ENCODE results near the gene TNFRSF4.
A peak's percentile ranks its signal among the peaks of the same experiment; 100 is the strongest.
"Not testable (repeated sequence)": the region's sequence is repeated elsewhere in the genome, so short reads cannot be mapped to it uniquely, and the experiment has no call there.

TNFRSF4 gene

DNA sequence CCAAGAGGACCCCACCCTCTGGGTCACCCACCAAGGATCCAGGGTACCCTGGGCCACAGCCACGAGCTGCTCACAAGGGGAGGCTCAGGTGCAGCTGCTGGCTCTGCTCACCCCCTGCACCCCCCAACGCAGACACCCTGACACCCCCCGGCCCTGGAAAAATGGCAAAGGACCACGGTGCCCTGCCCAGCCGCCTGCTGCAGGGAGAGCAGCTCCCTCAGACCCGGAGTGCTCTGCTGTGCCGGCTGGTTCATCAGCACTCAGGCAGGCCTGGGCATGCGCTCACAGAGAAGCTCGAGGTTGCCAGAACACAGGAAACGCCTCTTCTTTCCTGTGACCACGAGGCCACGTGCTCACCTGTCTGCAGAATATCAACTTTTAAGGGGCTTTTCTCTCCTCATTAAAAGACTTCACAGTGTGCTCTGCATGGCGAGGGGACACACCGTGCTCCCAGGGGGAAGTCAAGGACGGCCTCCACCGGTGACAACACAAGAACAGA, 36.9 kb upstream of the TNFRSF4 start:
- H3K9me3 ChIP-seq (ENCODE audit: severe bottlenecking), result no peaks in the 10 kb centered on the region
- peak overlapping the region; percentile 44 for H3K27ac ChIP-seq (ENCODE audit: poor library complexity, severe bottlenecking)
- H3K4me3 ChIP-seq (ENCODE audit: severe bottlenecking), result no peak overlapping the region
- peaks cover 10% of the 10 kb centered on the region for H3K4me1 ChIP-seq (ENCODE audit: insufficient read depth, poor library complexity, severe bottlenecking)
- TF ChIP-seq, protein P1, sequence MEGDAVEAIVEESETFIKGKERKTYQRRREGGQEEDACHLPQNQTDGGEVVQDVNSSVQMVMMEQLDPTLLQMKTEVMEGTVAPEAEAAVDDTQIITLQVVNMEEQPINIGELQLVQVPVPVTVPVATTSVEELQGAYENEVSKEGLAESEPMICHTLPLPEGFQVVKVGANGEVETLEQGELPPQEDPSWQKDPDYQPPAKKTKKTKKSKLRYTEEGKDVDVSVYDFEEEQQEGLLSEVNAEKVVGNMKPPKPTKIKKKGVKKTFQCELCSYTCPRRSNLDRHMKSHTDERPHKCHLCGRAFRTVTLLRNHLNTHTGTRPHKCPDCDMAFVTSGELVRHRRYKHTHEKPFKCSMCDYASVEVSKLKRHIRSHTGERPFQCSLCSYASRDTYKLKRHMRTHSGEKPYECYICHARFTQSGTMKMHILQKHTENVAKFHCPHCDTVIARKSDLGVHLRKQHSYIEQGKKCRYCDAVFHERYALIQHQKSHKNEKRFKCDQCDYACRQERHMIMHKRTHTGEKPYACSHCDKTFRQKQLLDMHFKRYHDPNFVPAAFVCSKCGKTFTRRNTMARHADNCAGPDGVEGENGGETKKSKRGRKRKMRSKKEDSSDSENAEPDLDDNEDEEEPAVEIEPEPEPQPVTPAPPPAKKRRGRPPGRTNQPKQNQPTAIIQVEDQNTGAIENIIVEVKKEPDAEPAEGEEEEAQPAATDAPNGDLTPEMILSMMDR (IDR thresholded peaks at IDR 0.05; ENCODE audit: poor library complexity, severe bottlenecking), result no peak
- DNase-seq (ENCODE audit: low spot score) (no peak), ATAC-seq (ENCODE audit: low read depth) (peak; percentile 93)
- peaks cover 30% of the 10 kb centered on the region for H3K36me3 ChIP-seq (ENCODE audit: low read depth)
- H3K27me3 ChIP-seq (ENCODE audit: insufficient read depth, poor library complexity, severe bottlenecking), result no peaks in the 10 kb centered on the region

DNA sequence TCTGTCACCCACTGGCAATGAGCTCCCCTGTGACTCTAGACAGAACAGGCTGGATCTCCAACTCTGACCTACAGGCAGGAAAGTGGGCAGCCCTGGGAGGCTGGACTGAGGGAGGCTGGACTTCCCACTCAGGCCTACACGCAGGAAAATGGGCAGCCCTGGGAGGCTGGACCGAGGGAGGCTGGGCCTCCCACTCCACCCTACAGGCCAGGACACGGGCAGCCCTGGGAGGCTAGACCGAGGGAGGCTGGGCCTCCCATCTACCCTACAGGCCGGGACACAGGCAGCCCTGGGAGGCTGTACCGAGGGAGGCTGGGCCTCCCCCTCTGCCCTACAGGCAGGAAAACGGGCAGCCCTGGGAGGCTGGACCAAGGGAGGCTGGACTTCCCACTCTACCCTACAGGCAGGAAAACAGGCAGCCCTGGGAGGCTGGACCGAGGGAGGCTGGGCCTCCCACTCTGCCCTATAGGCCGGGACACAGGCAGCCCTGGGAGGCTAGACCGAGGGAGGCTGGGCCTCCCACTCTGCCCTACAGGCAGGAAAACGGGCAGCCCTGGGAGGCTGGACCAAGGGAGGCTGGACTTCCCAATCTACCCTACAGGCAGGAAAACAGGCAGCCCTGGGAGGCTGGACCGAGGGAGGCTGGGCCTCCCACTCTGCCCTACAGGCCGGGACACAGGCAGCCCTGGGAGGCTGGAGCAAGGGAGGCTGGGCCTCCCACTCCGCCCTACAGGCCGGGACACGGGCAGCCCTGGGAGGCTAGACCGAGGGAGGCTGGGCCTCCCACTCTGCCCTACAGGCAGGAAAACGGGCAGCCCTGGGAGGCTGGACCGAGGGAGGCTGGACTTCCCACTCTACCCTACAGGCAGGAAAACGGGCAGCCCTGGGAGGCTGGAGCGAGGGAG, 34.3 kb upstream of the TNFRSF4 start:
- H3K9me3 ChIP-seq (ENCODE audit: severe bottlenecking); H3K27ac ChIP-seq (ENCODE audit: poor library complexity, severe bottlenecking); H3K4me3 ChIP-seq (ENCODE audit: severe bottlenecking); ATAC-seq (ENCODE audit: low read depth); H3K27me3 ChIP-seq (ENCODE audit: insufficient read depth, poor library complexity, severe bottlenecking); DNase-seq (ENCODE audit: low spot score): not testable (repeated sequence)
- Histone ChIP-seq H3K4me1 (ENCODE audit: insufficient read depth, poor library complexity, severe bottlenecking) (peaks cover 10% of the 10 kb centered on the region), H3K36me3 (ENCODE audit: low read depth) (peaks cover 11% of the 10 kb centered on the region)

DNA sequence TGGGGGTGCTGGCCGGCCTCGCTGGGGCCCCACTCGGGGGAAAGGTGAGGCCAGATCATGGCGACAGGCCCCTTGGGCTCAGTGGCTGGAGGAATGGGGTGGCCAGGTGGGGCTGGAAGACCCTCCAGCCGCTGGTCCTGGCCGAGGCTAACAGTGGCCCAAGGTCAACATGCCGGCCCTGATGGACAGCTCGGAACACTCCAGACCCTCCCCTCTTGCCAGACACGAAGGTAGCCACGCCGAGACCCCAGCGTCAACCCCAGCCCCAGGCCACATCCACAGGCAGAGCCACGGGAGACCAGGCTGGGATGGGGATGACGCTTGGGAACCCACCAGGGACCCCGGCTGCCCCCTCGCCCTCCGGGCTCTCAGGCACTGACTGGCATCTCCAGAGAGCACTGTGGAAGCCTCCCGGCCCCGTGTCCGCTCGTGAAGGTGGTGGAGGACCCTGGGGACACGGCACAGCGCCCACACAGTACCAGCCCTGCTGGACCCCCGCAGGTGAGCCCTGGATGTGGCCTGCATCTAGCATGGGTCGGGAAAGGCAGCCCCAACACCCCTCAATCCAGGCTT, 33.5 kb upstream of the TNFRSF4 start:
- peaks cover 5% of the 10 kb centered on the region for H3K36me3 ChIP-seq (ENCODE audit: low read depth)
- H3K27me3 ChIP-seq (ENCODE audit: insufficient read depth, poor library complexity, severe bottlenecking), result no peaks in the 10 kb centered on the region
- no peak for ATAC-seq (ENCODE audit: low read depth)
- peaks cover 10% of the 10 kb centered on the region for H3K4me1 ChIP-seq (ENCODE audit: insufficient read depth, poor library complexity, severe bottlenecking)
- TF ChIP-seq, protein P1 (IDR thresholded peaks at IDR 0.05; ENCODE audit: poor library complexity, severe bottlenecking), result no peak
- DNase-seq (ENCODE audit: low spot score), result no peak
- no peak overlapping the region for H3K27ac ChIP-seq (ENCODE audit: poor library complexity, severe bottlenecking)
- no peak overlapping the region for H3K4me3 ChIP-seq (ENCODE audit: severe bottlenecking)
- no peaks in the 10 kb centered on the region for H3K9me3 ChIP-seq (ENCODE audit: severe bottlenecking)

DNA sequence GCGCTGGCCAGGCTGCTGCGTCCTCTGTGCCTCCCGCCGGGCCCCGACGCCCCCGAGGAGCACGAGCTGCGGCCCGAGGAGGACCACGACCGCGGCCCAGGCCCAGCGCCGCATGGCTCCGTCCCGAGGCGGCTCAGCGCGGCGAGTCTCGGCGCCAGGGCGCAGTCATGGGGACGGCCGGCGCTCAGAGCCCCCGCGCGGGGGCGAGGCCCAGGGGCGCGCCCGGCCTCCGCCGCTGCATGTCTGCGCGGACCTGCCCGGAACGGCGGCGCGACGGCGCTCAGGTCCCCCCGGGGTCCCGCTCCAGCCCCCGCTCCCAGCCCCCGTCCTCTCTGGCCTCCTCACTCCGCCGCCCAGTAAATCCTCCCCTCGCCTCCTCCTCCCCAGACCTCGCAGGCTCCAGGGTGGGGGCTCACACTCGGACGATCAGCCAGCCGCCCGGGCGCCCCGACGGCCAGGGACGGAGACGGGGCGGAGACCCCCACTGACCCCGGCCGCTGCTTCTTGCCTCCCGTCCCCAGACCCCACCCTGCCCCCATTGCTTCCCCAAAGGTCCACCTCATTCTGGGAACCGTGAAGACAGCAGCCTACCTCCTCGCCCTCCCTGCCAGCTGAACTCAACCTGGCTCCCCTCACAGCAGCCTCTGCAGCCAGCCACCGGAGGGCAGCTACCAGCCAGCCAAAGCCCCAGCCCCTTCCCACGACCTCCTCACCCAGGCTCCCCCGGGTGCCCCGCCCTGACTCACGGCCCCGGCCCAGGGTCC, 32.8 kb upstream of the TNFRSF4 start, which contains the start of gene C1QTNF12:
TSS of gene C1QTNF12 (minus strand) at position 146 of the 764 bp plus-strand sequence. CDS start at position 114, 32 bp downstream.
- TF ChIP-seq, protein P1 (IDR thresholded peaks at IDR 0.05; ENCODE audit: poor library complexity, severe bottlenecking), result no peak
- Histone ChIP-seq H3K4me1 (ENCODE audit: insufficient read depth, poor library complexity, severe bottlenecking) (peaks cover 10% of the 10 kb centered on the region), H3K9me3 (ENCODE audit: severe bottlenecking) (no peaks in the 10 kb centered on the region), H3K27ac (ENCODE audit: poor library complexity, severe bottlenecking) (no peak within 1 kb of the TSS), H3K36me3 (ENCODE audit: low read depth) (no peaks in the 10 kb centered on the region), H3K27me3 (ENCODE audit: insufficient read depth, poor library complexity, severe bottlenecking) (no peaks in the 10 kb centered on the region), H3K4me3 (ENCODE audit: severe bottlenecking) (no peak within 1 kb of the TSS)
- DNase-seq (ENCODE audit: low spot score) (no peak), ATAC-seq (ENCODE audit: low read depth) (peak; percentile 20; the same call in 1 of the 3 replicates)
